Neural cell (in vitro differentiated cells): ENCODE data around the gene TIAM2.

Experiments
- CTCF ChIP-seq: fragments of 450-650 bp; IDR thresholded peaks from 2 replicates; pipeline ENCODE4 v1.5.1; 2014; ENCODE audit warnings: antibody characterized with exemption, mild to moderate bottlenecking, moderate library complexity; ENCODE audit not compliant: poor library complexity, severe bottlenecking
- EP300 ChIP-seq: fragments of 450-650 bp; conservative IDR thresholded peaks from 2 replicates; pipeline ENCODE4 v1.6.1; 2014; ENCODE audit warnings: antibody characterized with exemption, mild to moderate bottlenecking, moderate library complexity; ENCODE audit not compliant: poor library complexity, severe bottlenecking
- EZH2 ChIP-seq: fragments of 200-600, 300-800 bp; shearing (Covaris generic), sonication (generic); IDR thresholded peaks from 2 replicates; pipeline ENCODE4 v1.6.1; 2014; ENCODE audit warnings: antibody characterized with exemption, low read length, borderline replicate concordance, mild to moderate bottlenecking; ENCODE audit not compliant: insufficient read depth, poor library complexity, severe bottlenecking
- MXI1 ChIP-seq: fragments of 450-650 bp; conservative IDR thresholded peaks from 2 replicates; pipeline ENCODE4 v1.6.1; 2014; ENCODE audit warnings: antibody characterized with exemption, mild to moderate bottlenecking; ENCODE audit not compliant: poor library complexity, severe bottlenecking
- POLR2AphosphoS5 ChIP-seq: IDR thresholded peaks from 2 replicates; pipeline ENCODE4 v1.6.1; 2012
- RAD21 ChIP-seq: fragments of 450-650 bp; conservative IDR thresholded peaks from 2 replicates; pipeline ENCODE4 v1.6.1; 2014; ENCODE audit warnings: antibody characterized with exemption, mild to moderate bottlenecking, moderate library complexity
- REST ChIP-seq: IDR thresholded peaks from 2 replicates; pipeline ENCODE4 v1.6.1; 2012; ENCODE audit warnings: borderline replicate concordance
- TAF1 ChIP-seq: IDR thresholded peaks from 2 replicates; pipeline ENCODE4 v1.6.1; 2012; ENCODE audit warnings: low read depth

DNA sequence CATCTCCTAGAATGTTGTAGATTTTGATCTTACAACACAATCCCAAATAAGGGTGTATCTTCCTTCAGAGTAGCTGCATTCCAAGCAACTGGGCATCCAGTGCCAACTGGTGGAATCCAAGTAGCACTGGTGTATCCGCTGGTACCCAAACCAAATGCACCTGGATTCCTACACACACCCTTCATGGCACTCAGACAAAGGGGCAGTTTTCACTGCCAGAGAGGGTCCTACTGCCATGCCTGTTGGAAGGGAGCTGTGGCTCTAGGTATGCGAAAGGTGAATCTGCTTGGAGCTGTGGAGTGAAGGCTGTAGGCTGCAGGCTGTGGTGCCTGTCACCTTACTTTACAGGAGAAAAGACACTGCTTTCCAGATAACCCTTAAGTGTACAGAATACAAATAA lies 251.7 kb downstream of the TIAM2 start:
- TF ChIP-seq POLR2AphosphoS5 (no peak), REST (no peak), CTCF (no peak), RAD21 (no peak), EZH2 (no peak), MXI1 (no peak), EP300 (no peak), TAF1 (no peak)
